Progenitor cell of endocrine pancreas (in vitro differentiated cells): ENCODE data around the gene TSSK1B. TPM values are rescaled to one million over a fixed set of nuclear protein-coding genes. Genes with fewer than 3 reads are reported as not detected.
"Not testable (repeated sequence)": the region's sequence is repeated elsewhere in the genome, so short reads cannot be mapped to it uniquely, and the experiment has no call there.

Experiments
- DNase-seq: peaks from one replicate; pipeline ENCODE4 v3.0.0; 2021; ENCODE audit warnings: low spot score; ENCODE audit not compliant: unreplicated experiment
- H3K27ac Mint-ChIP-seq: 2 replicates; pipeline ENCODE4 v1.8.0; 2021; ENCODE audit warnings: mild to moderate bottlenecking, moderate library complexity, mixed read lengths
- H3K27me3 Mint-ChIP-seq: 2 replicates; pipeline ENCODE4 v1.8.0; 2021; ENCODE audit warnings: mixed read lengths
- H3K36me3 Mint-ChIP-seq: 2 replicates; pipeline ENCODE4 v1.8.0; 2022; ENCODE audit warnings: mixed read lengths; ENCODE audit not compliant: insufficient read depth
- H3K4me1 Mint-ChIP-seq: 2 replicates; pipeline ENCODE4 v1.8.0; 2021; ENCODE audit warnings: low read depth, mixed read lengths
- H3K4me3 Mint-ChIP-seq: 2 replicates; pipeline ENCODE4 v1.8.0; 2021; ENCODE audit warnings: low read depth, mild to moderate bottlenecking, moderate library complexity, mixed read lengths
- H3K9me3 Mint-ChIP-seq: 2 replicates; pipeline ENCODE4 v1.8.0; 2021; ENCODE audit warnings: low read depth, mixed read lengths
- long read RNA-seq: library from polyadenylated mRNA; unstranded; transcript quantifications from one replicate; pipeline ENCODE4 v2.0.0, GENCODE V29; 2020
- total RNA-seq: library from RNA; stranded (reverse); gene quantifications from 2 replicates; pipeline ENCODE4 v1.2.1, GENCODE V29; 2021
- TF ChIP-seq, protein P1 (sequence below): fragments of 200-600 bp; sonication (generic); IDR thresholded peaks from one replicate; pipeline ENCODE4 v1.5.0; 2021; ENCODE audit warnings: antibody characterized with exemption, mild to moderate bottlenecking; ENCODE audit not compliant: unreplicated experiment

The TSSK1B gene
- 0.27 and 0.29 TPM in 2 replicates for total RNA-seq
- long read RNA-seq, result 0 reads

- H3K9me3 Mint-ChIP-seq, result no peaks in the 10 kb centered on the region
- no peaks in the 10 kb centered on the region for H3K27me3 Mint-ChIP-seq
- H3K4me3 Mint-ChIP-seq, result no peak within 1 kb of the TSS
- peaks cover 1% of the 10 kb centered on the region for H3K36me3 Mint-ChIP-seq
- peaks cover 11% of the 10 kb centered on the region for H3K4me1 Mint-ChIP-seq
- no peak within 1 kb of the TSS for H3K27ac Mint-ChIP-seq
- no peak for DNase-seq
- TF ChIP-seq, protein P1, sequence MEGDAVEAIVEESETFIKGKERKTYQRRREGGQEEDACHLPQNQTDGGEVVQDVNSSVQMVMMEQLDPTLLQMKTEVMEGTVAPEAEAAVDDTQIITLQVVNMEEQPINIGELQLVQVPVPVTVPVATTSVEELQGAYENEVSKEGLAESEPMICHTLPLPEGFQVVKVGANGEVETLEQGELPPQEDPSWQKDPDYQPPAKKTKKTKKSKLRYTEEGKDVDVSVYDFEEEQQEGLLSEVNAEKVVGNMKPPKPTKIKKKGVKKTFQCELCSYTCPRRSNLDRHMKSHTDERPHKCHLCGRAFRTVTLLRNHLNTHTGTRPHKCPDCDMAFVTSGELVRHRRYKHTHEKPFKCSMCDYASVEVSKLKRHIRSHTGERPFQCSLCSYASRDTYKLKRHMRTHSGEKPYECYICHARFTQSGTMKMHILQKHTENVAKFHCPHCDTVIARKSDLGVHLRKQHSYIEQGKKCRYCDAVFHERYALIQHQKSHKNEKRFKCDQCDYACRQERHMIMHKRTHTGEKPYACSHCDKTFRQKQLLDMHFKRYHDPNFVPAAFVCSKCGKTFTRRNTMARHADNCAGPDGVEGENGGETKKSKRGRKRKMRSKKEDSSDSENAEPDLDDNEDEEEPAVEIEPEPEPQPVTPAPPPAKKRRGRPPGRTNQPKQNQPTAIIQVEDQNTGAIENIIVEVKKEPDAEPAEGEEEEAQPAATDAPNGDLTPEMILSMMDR, result no peak
Measured at GRCh38 chr5:113434889-113435288, at the start of gene TSSK1B. TSS of gene TSSK1B (minus strand) at chr5:113434989. CDS start at chr5:113434839, 150 bp downstream.

- H3K4me1 Mint-ChIP-seq, result no peaks in the 10 kb centered on the region
- no peaks in the 10 kb centered on the region for H3K27me3 Mint-ChIP-seq
- no peak overlapping the region for H3K27ac Mint-ChIP-seq
- no peak overlapping the region for H3K4me3 Mint-ChIP-seq
- TF ChIP-seq, protein P1, result no peak
- H3K9me3 Mint-ChIP-seq, result no peaks in the 10 kb centered on the region
- no peak for DNase-seq
- peaks cover 5% of the 10 kb centered on the region for H3K36me3 Mint-ChIP-seq
Measured at GRCh38 chr5:113480243-113480642, 45.5 kb upstream of the TSSK1B start.

DNA sequence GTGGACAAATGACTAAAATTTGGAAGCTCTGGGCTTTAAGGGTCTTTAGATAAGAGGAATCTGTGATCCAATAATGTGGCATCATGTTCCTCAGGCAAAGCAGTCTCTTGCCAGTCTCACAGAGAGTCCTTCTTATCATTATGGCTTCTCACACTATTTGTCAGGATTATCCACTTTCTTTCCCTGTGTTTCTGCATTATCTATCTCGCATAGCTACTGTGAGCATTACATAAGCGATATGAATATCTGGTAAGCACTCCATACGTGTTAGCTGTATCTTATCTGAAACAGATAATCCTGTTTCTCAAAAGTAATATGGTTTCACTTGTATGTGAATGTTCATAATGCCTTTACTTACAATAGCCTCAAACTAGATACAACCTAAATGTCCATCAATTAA, 43.9 kb upstream of the TSSK1B start:
- H3K4me1 Mint-ChIP-seq, result peaks cover 2% of the 10 kb centered on the region
- H3K27ac Mint-ChIP-seq, result no peak overlapping the region
- H3K9me3 Mint-ChIP-seq, result no peaks in the 10 kb centered on the region
- DNase-seq, result no peak
- H3K36me3 Mint-ChIP-seq, result peaks cover 4% of the 10 kb centered on the region
- no peak overlapping the region for H3K4me3 Mint-ChIP-seq
- TF ChIP-seq, protein P1, result no peak
- H3K27me3 Mint-ChIP-seq, result no peaks in the 10 kb centered on the region

GRCh38 chr5:113474100-113474728, 39.4 kb upstream of the TSSK1B start:
- no peak for DNase-seq

DNA sequence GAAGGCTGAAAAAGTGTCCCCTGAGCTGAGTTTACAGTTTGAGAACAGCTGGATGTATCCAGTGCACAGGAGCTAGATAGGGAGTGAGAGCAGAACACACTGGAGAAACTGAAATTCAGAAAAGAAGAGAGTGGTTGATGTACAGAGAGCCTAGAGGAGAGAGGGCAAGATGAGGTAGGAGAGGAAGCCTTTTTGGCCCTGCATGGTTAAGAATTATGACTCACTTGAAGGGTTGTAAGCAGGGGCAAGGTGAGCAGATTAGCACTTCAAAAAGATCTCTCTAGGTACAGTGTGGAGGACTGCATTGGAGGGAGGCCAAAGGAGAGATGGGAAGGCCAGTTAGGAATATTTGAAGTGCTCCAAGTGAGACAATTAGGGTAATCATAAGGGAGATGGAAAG, 28.2 kb upstream of the TSSK1B start:
- Mint-ChIP-seq H3K36me3 (peaks cover 5% of the 10 kb centered on the region), H3K27ac (no peak overlapping the region), H3K9me3 (no peaks in the 10 kb centered on the region), H3K4me3 (no peak overlapping the region), H3K27me3 (no peaks in the 10 kb centered on the region), H3K4me1 (peaks cover 13% of the 10 kb centered on the region)
- TF ChIP-seq, protein P1, result no peak
- DNase-seq, result no peak

More at GRCh38 chr5:113474100-113474728, 39.4 kb upstream of the TSSK1B start:
- Mint-ChIP-seq H3K9me3 (peaks cover 4% of the 10 kb centered on the region), H3K27me3 (no peaks in the 10 kb centered on the region), H3K27ac (no peak overlapping the region), H3K4me1 (peaks cover 2% of the 10 kb centered on the region), H3K4me3 (no peak overlapping the region), H3K36me3 (peaks cover 8% of the 10 kb centered on the region)
- TF ChIP-seq, protein P1, result no peak

DNA sequence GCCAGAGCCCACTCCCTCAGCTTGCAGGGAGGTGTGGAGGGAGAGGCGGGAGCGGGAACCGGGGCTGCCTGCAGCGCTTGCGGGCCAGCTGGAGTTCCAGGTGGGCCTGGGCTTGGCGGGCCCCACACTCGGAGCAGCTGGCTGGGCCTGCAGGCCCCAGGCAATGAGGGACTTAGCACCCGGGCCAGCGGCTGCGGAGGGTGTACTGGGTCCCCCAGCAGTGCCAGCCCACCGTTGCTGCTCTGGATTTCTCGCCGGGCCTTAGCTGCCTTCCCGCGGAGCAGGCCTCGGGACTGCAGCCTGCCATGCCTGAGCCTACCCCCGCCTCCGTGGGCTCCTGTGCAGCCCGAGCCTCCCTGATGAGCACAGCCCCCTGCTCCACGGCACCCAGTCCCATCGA, 22.3 kb upstream of the TSSK1B start:
- H3K27me3 Mint-ChIP-seq, H3K4me3 Mint-ChIP-seq, H3K9me3 Mint-ChIP-seq: not testable (repeated sequence)

More for the DNA sequence above, 22.3 kb upstream of the TSSK1B start:
- not testable (repeated sequence) for H3K4me1 Mint-ChIP-seq, H3K36me3 Mint-ChIP-seq, H3K27ac Mint-ChIP-seq, DNase-seq
